Activated CD4-positive, alpha-beta T cell treated with anti-CD3 and anti-CD28 coated beads for 36 hours (primary cell): ENCODE results near the gene GREB1. TPM values are rescaled to one million over a fixed set of nuclear protein-coding genes. Genes with fewer than 3 reads are reported as not detected.
A peak's percentile ranks its signal among the peaks of the same experiment; 100 is the strongest.
"Not testable (repeated sequence)": the region's sequence is repeated elsewhere in the genome, so short reads cannot be mapped to it uniquely, and the experiment has no call there.

Source experiments
- ATAC-seq: fragments of 200-7000 bp; cut with Tn5 transposase; one replicate; pipeline ENCODE4 v1.10.0; 2021; ENCODE audit warnings: mild to moderate bottlenecking, moderate library complexity
- CTCF ChIA-PET: fragments of 350-600 bp; sonication (Branson Sonifier 250); formaldehyde crosslinking; loops from one replicate; lab custom pipeline; 2021; ENCODE audit warnings: antibody characterized with exemption; lab: Charles Lee
- POLR2A ChIA-PET: fragments of 350-600 bp; sonication (Branson Sonifier 250); formaldehyde crosslinking; loops from one replicate; lab custom pipeline; 2021; ENCODE audit warnings: antibody characterized with exemption, inconsistent platforms; lab: Charles Lee
- DNase-seq: peaks from one replicate; pipeline ENCODE4 v3.0.0-alpha.2; 2020
- H3K27ac Mint-ChIP-seq: one replicate; pipeline ENCODE4 v1.8.0; 2021; ENCODE audit warnings: mixed read lengths
- H3K27me3 Mint-ChIP-seq: one replicate; pipeline ENCODE4 v1.8.0; 2021; ENCODE audit warnings: mixed read lengths
- H3K36me3 Mint-ChIP-seq: one replicate; pipeline ENCODE4 v1.8.0; 2021; ENCODE audit warnings: low read depth, mixed read lengths
- H3K4me1 Mint-ChIP-seq: one replicate; pipeline ENCODE4 v1.8.0; 2021; ENCODE audit warnings: mixed read lengths
- H3K4me3 Mint-ChIP-seq: one replicate; pipeline ENCODE4 v1.8.0; 2021; ENCODE audit warnings: mild to moderate bottlenecking, moderate library complexity, mixed read lengths
- H3K9me3 Mint-ChIP-seq: one replicate; pipeline ENCODE4 v1.8.0; 2021; ENCODE audit warnings: low read depth, mixed read lengths
- intact Hi-C, 2 experiments: fragments of 100-400 bp; cut with DNase I in 1 of 2; cut with micrococcal nuclease in 1 of 2; formaldehyde crosslinking; loops; one replicate each; pipeline versions ENCODE4 v1.14.2 to v1.15.1; 2022 to 2024; cut with DNase I, micrococcal nuclease
- total RNA-seq, 2 experiments: library from RNA; stranded (reverse); gene quantifications; one replicate each; pipeline ENCODE4 v1.2.3, GENCODE V29; 2021

GREB1 gene
- total RNA-seq, 2 experiments from 2014 or later: 0.57 to 0.65 TPM

GRCh38 chr2:11651856-11652548, 118.2 kb downstream of the GREB1 start:
- Mint-ChIP-seq H3K4me1 (peaks cover 6% of the 10 kb centered on the region), H3K27ac (no peak overlapping the region), H3K9me3 (no peaks in the 10 kb centered on the region), H3K4me3 (no peak overlapping the region), H3K36me3 (no peaks in the 10 kb centered on the region), H3K27me3 (peaks cover 6% of the 10 kb centered on the region)
- DNase-seq (no peak), ATAC-seq (peak; percentile 60)
- intact Hi-C loops: no loop called here
- ChIA-PET POLR2A (no interaction called here), CTCF (interaction anchor here (1.2 to 1.3 kb wide), 2 partner anchors 31 to 37 kb away, joined by 4 to 5 read pairs; no protein-coding TSS in a partner anchor)

DNA sequence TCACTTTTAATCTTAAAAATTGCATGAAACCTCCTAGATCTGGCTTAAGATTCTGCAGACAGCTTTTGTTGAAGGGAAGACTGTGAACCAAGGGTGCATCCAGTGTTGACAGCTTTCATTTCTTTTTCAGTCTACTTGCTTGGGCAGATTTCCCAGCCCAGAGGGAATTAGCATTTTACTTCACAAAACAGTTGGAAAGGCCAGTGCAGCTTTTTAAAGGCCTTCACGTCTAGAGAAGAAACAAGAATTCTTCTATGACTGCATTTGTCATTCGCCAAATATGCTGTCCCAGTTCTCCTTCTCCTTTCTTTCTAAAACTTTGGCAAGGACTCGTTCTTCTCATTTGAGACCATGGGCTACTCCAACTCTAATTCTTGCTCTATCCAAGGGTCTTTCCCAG, 118.7 kb downstream of the GREB1 start:
- Mint-ChIP-seq H3K4me1 (peaks cover 6% of the 10 kb centered on the region), H3K9me3 (no peaks in the 10 kb centered on the region), H3K27ac (no peak overlapping the region), H3K4me3 (no peak overlapping the region), H3K27me3 (peaks cover 9% of the 10 kb centered on the region), H3K36me3 (no peaks in the 10 kb centered on the region)
- ATAC-seq: no peak
- ChIA-PET POLR2A (no interaction called here), CTCF (interaction anchor here (1.3 kb wide), 1 partner anchor 30 kb away, joined by 4 read pairs; no protein-coding TSS in a partner anchor)
- intact Hi-C loops: no loop called here
- no peak for DNase-seq

- H3K27me3 Mint-ChIP-seq: peaks cover 5% of the 10 kb centered on the region
- no peak overlapping the region for H3K27ac Mint-ChIP-seq
- H3K9me3 Mint-ChIP-seq: no peaks in the 10 kb centered on the region
- intact Hi-C loops: no loop called here
- DNase-seq (no peak), ATAC-seq (no peak)
- H3K36me3 Mint-ChIP-seq: no peaks in the 10 kb centered on the region
- ChIA-PET POLR2A (no interaction called here), CTCF (no interaction called here)
- H3K4me3 Mint-ChIP-seq: no peak overlapping the region
- H3K4me1 Mint-ChIP-seq: peaks cover 6% of the 10 kb centered on the region
Observed at GRCh38 chr2:11655495-11655894, 121.7 kb downstream of the GREB1 start.

- intact Hi-C loops: no loop called here
- ATAC-seq (no peak), DNase-seq (no peak)
- Mint-ChIP-seq H3K27me3 (peaks cover 8% of the 10 kb centered on the region), H3K4me3 (no peak overlapping the region), H3K27ac (no peak overlapping the region), H3K36me3 (no peaks in the 10 kb centered on the region), H3K9me3 (no peaks in the 10 kb centered on the region), H3K4me1 (peaks cover 6% of the 10 kb centered on the region)
- CTCF ChIA-PET: no interaction called here
- POLR2A ChIA-PET: no interaction called here
Observed at GRCh38 chr2:11656252-11656651, 122.4 kb downstream of the GREB1 start.

DNA sequence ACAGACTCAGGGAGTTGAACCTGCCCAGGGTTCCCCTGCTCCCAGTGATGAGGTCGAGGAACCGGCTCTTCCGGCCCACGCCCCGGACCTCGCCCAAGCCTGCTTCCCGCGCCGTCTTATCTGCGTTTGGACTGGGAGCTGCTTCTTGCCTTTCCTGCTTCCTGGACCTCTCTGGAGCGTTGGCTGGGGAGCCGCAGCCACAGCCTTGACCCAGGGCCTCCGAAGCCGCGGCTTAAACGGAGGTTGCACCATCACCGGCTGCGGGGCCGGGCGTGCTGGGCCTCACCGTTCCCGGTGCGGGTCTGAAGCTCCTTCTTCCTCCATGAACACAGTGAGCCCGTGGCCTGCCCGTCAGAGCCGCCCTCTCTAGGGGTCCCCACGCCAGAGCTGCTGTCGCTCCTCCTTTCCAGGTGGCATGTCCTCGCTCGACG, 122.8 kb downstream of the GREB1 start:
- intact Hi-C loops: no loop called here
- ChIA-PET POLR2A (no interaction called here), CTCF (no interaction called here)
- H3K36me3 Mint-ChIP-seq: no peaks in the 10 kb centered on the region
- ATAC-seq: no peak
- no peaks in the 10 kb centered on the region for H3K9me3 Mint-ChIP-seq
- no peak overlapping the region for H3K4me3 Mint-ChIP-seq
- H3K4me1 Mint-ChIP-seq: peaks cover 6% of the 10 kb centered on the region
- peaks cover 10% of the 10 kb centered on the region for H3K27me3 Mint-ChIP-seq
- H3K27ac Mint-ChIP-seq: no peak overlapping the region
- no peak for DNase-seq

DNA sequence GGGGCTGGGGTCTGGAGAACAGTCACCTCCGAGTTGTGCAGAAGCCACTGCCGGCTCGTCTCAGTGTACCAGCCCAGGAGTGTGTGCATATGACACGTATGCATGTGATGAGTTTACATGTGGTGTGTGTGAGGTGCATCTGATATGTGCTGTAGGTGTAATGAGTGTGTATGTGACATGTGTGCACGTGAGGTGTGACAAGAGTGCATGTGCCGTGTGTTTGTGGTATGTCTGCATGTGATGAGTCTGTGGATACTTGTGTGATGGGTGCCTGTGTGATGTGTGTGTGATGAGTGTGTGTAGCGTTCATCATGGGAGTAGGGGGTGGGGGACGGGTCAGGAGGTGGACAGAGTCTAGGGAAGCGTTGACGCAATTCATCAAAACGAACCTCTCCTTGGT, 123.3 kb downstream of the GREB1 start:
- no peak for DNase-seq
- Mint-ChIP-seq H3K9me3 (peaks cover 1% of the 10 kb centered on the region), H3K36me3 (no peaks in the 10 kb centered on the region), H3K27ac (no peak overlapping the region), H3K4me1 (peaks cover 3% of the 10 kb centered on the region), H3K4me3 (no peak overlapping the region), H3K27me3 (peaks cover 10% of the 10 kb centered on the region)
- intact Hi-C loops: no loop called here
- ChIA-PET CTCF (no interaction called here), POLR2A (no interaction called here)
- ATAC-seq: no peak

- Mint-ChIP-seq H3K36me3 (no peaks in the 10 kb centered on the region), H3K9me3 (peaks cover 2% of the 10 kb centered on the region), H3K27ac (no peak overlapping the region), H3K27me3 (peaks cover 11% of the 10 kb centered on the region), H3K4me1 (no peaks in the 10 kb centered on the region), H3K4me3 (no peak overlapping the region)
- CTCF ChIA-PET: interaction anchor here (0.7 kb wide), 1 partner anchor 12 kb away, joined by 3 read pairs; no protein-coding TSS in a partner anchor
- DNase-seq: no peak
- no peak for ATAC-seq
- POLR2A ChIA-PET: no interaction called here
- intact Hi-C loops: no loop called here
Observed at GRCh38 chr2:11657646-11658045, 123.8 kb downstream of the GREB1 start.

- intact Hi-C loops: no loop called here
- CTCF ChIA-PET: interaction anchor here (0.7 kb wide), 1 partner anchor 11 kb away, joined by 3 read pairs; no protein-coding TSS in a partner anchor
- H3K27ac Mint-ChIP-seq: no peak overlapping the region
Observed at GRCh38 chr2:11658208-11659114, 124.6 kb downstream of the GREB1 start.

GRCh38 chr2:11659115-11659475, 125.2 kb downstream of the GREB1 start:
- H3K27ac Mint-ChIP-seq: no peak overlapping the region
- peaks cover 2% of the 10 kb centered on the region for H3K36me3 Mint-ChIP-seq
- ChIA-PET CTCF (no interaction called here), POLR2A (no interaction called here)
- ATAC-seq (no peak), DNase-seq (no peak)
- H3K4me3 Mint-ChIP-seq: no peak overlapping the region
- peaks cover 4% of the 10 kb centered on the region for H3K9me3 Mint-ChIP-seq
- H3K4me1 Mint-ChIP-seq: no peaks in the 10 kb centered on the region
- peaks cover 12% of the 10 kb centered on the region for H3K27me3 Mint-ChIP-seq
- intact Hi-C loops: no loop called here

More at GRCh38 chr2:11658208-11659114, 124.6 kb downstream of the GREB1 start:
- H3K9me3 Mint-ChIP-seq: peaks cover 4% of the 10 kb centered on the region
- H3K4me3 Mint-ChIP-seq: no peak overlapping the region
- ATAC-seq (no peak), DNase-seq (no peak)
- peaks cover 12% of the 10 kb centered on the region for H3K27me3 Mint-ChIP-seq
- H3K36me3 Mint-ChIP-seq: peaks cover 2% of the 10 kb centered on the region
- H3K4me1 Mint-ChIP-seq: no peaks in the 10 kb centered on the region
- POLR2A ChIA-PET: no interaction called here

- POLR2A ChIA-PET: no interaction called here
Observed at GRCh38 chr2:11659851-11660250, 126.0 kb downstream of the GREB1 start.

DNA sequence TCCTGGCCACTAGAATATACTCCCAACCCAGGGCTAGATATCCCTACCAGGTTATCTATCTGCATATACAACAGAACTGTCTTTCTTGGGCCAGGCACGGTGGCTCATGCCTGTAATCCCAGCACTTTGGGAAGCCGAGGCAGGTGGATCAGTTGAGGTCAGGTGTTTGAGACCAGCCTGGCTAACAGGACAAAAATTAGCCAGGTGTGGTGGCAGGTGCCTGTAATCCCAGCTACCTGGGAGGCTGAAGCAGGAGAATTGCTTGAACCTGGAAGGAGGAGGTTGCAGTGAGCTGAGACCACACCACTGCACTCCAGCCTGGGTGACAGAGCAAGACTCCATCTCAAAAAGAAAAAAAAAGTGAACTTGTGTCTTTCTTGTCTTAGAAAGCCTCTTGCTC, 126.6 kb downstream of the GREB1 start:
- H3K27ac Mint-ChIP-seq, ATAC-seq, CTCF ChIA-PET, H3K9me3 Mint-ChIP-seq, H3K4me3 Mint-ChIP-seq, intact Hi-C loops, H3K36me3 Mint-ChIP-seq, H3K4me1 Mint-ChIP-seq, POLR2A ChIA-PET, DNase-seq: not testable (repeated sequence)
- H3K27me3 Mint-ChIP-seq: peaks cover 14% of the 10 kb centered on the region

More at GRCh38 chr2:11659851-11660250, 126.0 kb downstream of the GREB1 start:
- peaks cover 2% of the 10 kb centered on the region for H3K36me3 Mint-ChIP-seq
- no peak overlapping the region for H3K27ac Mint-ChIP-seq
- H3K4me1 Mint-ChIP-seq: no peaks in the 10 kb centered on the region
- CTCF ChIA-PET: no interaction called here
- H3K27me3 Mint-ChIP-seq: peaks cover 14% of the 10 kb centered on the region
- H3K9me3 Mint-ChIP-seq: peaks cover 4% of the 10 kb centered on the region
- intact Hi-C loops: no loop called here
- DNase-seq: no peak
- ATAC-seq: no peak
- H3K4me3 Mint-ChIP-seq: no peak overlapping the region
